Fibroblast of villous mesenchyme (primary cell): ENCODE measurements around the gene RELL1. TPM values are rescaled to one million over a fixed set of nuclear protein-coding genes. Genes with fewer than 3 reads are reported as not detected.
A peak's percentile ranks its signal among the peaks of the same experiment; 100 is the strongest.

Experiments
- DNase-seq: peaks from one replicate; pipeline ENCODE4 v3.0.0-alpha.2; 2010; ENCODE audit warnings: low read depth
- H3K4me3 ChIP-seq: 2 replicates; pipeline ENCODE4 v1.5.1; 2011; ENCODE audit warnings: low read depth, mild to moderate bottlenecking, low read length
- total RNA-seq: library from RNA; depleted of rRNA; stranded (reverse); fragments of >200 nt; gene quantifications from 2 replicates; pipeline ENCODE4 v1.2.3, GENCODE V29; 2012
- TF ChIP-seq, protein P1 (sequence below): IDR thresholded peaks from 2 replicates; pipeline ENCODE4 v1.5.1; 2012; ENCODE audit warnings: low read depth, mild to moderate bottlenecking, low read length; ENCODE audit not compliant: insufficient read depth

RELL1 gene
- total RNA-seq, 1 donor, result 66.5 TPM

DNA sequence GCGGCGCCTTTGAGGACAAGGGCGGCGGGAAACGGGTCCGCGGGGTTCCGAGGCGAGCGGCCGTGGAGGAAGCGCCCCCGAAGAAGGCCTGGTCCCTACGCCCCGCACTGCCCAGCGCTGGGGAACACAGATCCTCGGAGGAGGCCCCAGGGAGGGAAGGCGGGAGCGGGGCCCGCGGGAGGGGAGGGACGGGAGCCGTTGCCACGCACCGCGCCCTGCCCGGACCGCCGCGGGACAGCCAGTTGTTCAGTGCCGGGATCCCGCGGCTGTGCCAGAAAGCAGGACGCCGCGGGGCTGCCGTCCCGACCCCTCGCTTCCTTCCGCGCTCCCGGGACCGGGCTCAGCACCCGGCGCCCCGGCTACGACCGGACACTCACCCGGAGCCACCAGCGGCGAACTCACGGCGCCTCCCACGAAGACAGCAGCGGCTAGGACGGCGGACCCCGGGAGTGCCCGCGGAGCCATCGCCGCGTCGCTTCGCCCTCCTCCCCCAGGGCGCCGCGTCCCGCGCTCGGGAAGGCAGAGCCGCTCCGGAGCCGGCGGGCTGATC, 278 bp downstream of the RELL1 start:
- TF ChIP-seq, protein P1, sequence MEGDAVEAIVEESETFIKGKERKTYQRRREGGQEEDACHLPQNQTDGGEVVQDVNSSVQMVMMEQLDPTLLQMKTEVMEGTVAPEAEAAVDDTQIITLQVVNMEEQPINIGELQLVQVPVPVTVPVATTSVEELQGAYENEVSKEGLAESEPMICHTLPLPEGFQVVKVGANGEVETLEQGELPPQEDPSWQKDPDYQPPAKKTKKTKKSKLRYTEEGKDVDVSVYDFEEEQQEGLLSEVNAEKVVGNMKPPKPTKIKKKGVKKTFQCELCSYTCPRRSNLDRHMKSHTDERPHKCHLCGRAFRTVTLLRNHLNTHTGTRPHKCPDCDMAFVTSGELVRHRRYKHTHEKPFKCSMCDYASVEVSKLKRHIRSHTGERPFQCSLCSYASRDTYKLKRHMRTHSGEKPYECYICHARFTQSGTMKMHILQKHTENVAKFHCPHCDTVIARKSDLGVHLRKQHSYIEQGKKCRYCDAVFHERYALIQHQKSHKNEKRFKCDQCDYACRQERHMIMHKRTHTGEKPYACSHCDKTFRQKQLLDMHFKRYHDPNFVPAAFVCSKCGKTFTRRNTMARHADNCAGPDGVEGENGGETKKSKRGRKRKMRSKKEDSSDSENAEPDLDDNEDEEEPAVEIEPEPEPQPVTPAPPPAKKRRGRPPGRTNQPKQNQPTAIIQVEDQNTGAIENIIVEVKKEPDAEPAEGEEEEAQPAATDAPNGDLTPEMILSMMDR, result no peak
- DNase-seq, result peak; percentile 52
- H3K4me3 ChIP-seq, result peak overlapping the region; percentile 85

DNA sequence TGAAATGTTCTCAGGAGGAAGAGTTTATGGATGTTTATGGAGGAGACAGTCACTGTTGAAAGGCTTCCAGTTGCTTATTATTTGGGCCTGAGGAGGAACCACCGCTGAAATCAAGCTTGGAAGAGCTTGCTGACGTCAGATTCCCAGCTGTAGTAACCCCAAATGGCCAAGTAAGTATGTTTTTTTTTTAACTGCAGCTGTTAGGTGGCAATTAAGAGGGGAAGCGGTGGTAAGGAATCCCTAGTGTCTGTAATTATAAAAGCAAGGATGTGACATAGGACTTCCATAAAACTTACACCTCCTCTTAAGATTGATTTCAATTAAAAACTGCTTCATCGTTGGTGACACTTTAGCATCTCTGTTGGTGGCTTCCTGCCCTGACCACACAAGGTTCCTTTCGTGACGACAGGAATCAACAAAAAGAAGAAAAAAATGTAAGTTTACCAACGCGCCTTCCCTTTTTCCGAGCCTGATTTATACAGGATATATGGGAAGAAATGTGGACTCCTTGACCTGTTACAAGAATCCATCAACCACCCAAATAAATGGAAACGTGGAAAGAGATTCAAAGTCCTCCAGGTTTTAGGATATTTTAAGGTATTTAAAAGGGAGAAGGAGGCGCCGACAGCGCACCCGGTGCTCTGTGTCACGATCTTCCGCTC, 884 bp downstream of the RELL1 start:
- TF ChIP-seq, protein P1, result no peak
- peak overlapping the region; percentile 85 for H3K4me3 ChIP-seq
- peak; percentile 96 for DNase-seq

DNA sequence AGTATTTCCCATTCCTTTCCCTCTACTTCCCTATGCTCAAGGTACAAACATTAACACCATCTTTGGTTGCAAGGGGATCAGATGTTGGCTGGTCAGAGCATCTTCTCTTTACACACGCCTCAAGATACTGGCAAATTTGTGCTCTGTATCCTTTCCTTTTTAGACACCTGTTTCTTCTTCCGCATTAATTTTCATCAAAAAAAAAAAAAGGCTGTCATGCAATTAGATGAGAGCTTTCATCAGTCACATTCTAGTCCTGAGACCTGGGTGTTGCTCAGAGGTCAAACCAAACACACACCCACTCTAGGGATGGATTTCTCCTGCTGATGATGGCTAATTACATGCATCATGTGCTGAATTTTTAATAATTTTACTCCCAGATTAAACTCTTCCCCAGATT, 2.0 kb downstream of the RELL1 start:
- H3K4me3 ChIP-seq, result no peak overlapping the region
- DNase-seq, result no peak
- TF ChIP-seq, protein P1, result no peak

DNA sequence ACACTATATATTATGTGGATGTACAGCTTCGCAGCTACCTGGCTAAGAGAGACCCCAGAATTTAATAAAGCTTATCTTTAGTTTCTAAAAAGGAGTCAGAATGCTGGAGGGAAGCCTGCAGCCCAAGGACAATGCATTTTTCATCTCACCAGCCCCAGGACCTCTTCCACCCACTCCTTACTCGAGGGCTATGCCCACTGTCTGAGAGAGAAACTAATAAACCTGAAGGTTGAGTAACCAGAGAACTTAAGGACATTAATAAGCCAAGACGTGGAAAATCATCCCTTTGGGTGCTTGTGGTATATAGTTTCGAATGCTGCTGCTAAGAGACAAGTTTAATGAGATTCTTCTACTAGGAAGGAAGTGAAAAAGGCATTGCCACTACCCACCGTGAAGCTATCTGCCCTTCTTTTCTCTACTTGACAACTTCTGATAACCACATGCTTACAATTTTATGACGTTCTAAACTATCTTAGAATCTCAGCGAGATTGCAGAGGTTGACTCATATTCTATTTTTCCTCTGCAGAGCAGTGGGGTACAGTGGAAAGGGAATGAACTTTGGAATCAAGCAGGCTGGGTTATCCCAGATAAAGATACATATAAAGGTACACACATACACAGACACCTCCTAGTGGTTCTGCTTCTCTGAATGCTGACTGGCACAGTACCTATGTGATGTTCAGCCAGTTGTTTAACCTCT, 3.3 kb downstream of the RELL1 start:
- TF ChIP-seq, protein P1, result peak; percentile 23
- H3K4me3 ChIP-seq, result no peak overlapping the region
- DNase-seq, result peak; percentile 80

DNA sequence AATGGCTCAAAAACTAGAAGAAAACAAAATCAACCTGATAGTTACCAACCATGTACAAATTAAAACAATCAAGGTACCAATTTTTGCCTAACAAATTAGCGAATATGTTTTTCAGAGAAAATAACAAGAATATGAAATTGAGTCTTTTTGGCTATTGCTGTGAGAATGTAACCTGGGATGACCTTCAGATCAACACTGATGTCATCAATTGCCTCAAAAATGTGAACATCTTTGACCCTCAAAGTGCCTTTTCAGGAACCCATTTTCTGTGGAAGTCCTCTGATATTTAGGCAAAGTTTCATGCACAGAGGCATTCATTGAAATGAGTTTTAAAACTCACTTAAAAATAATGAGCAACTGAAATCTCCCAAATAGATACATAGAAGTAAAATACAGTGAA, 6.1 kb downstream of the RELL1 start:
- H3K4me3 ChIP-seq, result no peak overlapping the region
- TF ChIP-seq, protein P1, result no peak
- no peak for DNase-seq

DNA sequence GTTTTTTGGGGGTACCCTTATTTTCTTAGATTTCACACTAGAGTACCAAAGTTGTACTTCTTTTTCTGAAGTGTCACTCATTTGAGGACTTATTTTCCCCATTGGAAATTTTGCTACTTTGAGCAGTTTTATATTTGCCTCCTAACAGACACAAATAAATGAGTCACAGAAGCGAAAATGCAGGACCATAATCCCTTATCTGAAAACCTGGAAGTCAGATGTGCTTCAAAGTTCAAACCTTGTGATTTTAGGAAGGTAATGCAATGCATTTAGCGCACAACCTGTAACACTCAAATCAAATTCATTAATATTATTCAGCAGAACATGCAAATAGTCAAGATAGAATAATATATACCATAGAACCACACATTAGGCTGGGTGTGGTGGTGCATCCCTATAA, 6.9 kb downstream of the RELL1 start:
- no peak for DNase-seq
- TF ChIP-seq, protein P1, result no peak
- H3K4me3 ChIP-seq, result no peak overlapping the region

DNA sequence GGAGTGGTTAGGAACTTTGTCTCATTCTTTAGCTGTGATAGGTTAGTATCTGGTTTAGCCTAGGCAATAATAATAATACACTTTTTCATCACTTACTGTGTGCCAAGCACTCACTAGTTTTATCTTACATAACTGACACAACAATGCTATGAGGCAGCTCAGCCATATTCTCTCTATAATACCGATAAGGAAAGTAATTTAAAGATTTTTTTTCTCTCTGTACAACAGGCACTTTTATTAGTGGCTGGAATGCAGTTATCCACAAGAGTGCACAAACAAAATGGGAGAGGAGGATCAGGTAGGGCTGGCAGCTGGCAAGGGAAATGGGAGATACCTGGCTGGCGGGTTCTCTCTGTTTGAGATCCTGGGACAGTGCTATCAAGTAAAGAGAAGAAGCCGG, 7.6 kb downstream of the RELL1 start:
- no peak for DNase-seq
- TF ChIP-seq, protein P1, result no peak
- no peak overlapping the region for H3K4me3 ChIP-seq
